HCT116 (cell line): ENCODE measurements around the gene MX2.

Source experiments
- CEBPB ChIP-seq: IDR thresholded peaks from 2 replicates; pipeline ENCODE4 v1.6.1; 2012; ENCODE audit warnings: low read depth
- EZH2 ChIP-seq: fragments of 200-600 bp; sonication (generic); IDR thresholded peaks from 2 replicates; pipeline ENCODE4 v1.6.1; 2017; ENCODE audit warnings: antibody characterized with exemption, mixed run types
- EZH2phosphoT487 ChIP-seq: fragments of 200-600 bp; IDR thresholded peaks from 2 replicates; pipeline ENCODE4 v1.6.1; 2018; ENCODE audit warnings: antibody characterized with exemption, borderline replicate concordance
- POLR2A ChIP-seq: IDR thresholded peaks from 2 replicates; pipeline ENCODE4 v1.7.0; 2011; ENCODE audit warnings: borderline replicate concordance; ENCODE audit not compliant: insufficient read depth, insufficient read length; ENCODE audit errors: extremely low read depth
- SIN3A ChIP-seq: IDR thresholded peaks from 2 replicates; pipeline ENCODE4 v1.6.1; 2012; ENCODE audit warnings: low read depth
- YY1 ChIP-seq: IDR thresholded peaks from 2 replicates; pipeline ENCODE4 v1.6.1; 2011; ENCODE audit warnings: low read length, low read depth, moderate library complexity, mild to moderate bottlenecking; ENCODE audit not compliant: insufficient replicate concordance; ENCODE audit errors: extremely low read depth
- TF ChIP-seq, protein P1 (sequence below): IDR thresholded peaks from 2 replicates; pipeline ENCODE4 v1.6.1; 2012; ENCODE audit warnings: low read depth

DNA sequence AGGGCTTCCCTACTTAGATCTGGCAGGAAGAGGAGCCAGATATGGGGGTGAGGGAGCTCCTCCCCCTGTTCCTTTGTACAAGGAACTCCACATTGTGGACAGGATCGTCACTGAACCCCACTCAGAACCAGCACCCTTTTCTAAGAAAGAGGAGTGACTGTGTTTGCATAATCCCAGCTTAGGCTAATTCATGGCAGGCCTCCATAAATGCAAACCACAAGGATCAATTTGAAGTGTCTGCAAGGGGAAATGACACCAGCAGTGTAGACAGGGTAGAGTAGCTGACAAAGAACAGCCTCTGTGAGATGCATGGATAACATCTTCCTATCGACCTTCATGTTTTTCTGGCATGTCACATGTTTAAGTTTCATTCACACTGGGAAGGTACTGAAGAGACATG is 75.9 kb downstream of the MX2 start:
- no peak for TF ChIP-seq EZH2
- no peak for TF ChIP-seq CEBPB
- no peak for TF ChIP-seq POLR2A
- TF ChIP-seq SIN3A = no peak
- no peak for TF ChIP-seq YY1
- TF ChIP-seq EZH2phosphoT487 = no peak
- TF ChIP-seq, protein P1, sequence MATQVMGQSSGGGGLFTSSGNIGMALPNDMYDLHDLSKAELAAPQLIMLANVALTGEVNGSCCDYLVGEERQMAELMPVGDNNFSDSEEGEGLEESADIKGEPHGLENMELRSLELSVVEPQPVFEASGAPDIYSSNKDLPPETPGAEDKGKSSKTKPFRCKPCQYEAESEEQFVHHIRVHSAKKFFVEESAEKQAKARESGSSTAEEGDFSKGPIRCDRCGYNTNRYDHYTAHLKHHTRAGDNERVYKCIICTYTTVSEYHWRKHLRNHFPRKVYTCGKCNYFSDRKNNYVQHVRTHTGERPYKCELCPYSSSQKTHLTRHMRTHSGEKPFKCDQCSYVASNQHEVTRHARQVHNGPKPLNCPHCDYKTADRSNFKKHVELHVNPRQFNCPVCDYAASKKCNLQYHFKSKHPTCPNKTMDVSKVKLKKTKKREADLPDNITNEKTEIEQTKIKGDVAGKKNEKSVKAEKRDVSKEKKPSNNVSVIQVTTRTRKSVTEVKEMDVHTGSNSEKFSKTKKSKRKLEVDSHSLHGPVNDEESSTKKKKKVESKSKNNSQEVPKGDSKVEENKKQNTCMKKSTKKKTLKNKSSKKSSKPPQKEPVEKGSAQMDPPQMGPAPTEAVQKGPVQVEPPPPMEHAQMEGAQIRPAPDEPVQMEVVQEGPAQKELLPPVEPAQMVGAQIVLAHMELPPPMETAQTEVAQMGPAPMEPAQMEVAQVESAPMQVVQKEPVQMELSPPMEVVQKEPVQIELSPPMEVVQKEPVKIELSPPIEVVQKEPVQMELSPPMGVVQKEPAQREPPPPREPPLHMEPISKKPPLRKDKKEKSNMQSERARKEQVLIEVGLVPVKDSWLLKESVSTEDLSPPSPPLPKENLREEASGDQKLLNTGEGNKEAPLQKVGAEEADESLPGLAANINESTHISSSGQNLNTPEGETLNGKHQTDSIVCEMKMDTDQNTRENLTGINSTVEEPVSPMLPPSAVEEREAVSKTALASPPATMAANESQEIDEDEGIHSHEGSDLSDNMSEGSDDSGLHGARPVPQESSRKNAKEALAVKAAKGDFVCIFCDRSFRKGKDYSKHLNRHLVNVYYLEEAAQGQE = no peak
